Right cardiac atrium (tissue), 5 donors: ENCODE measurements around the gene PLA2G4A. TPM values are rescaled to one million over a fixed set of nuclear protein-coding genes. Genes with fewer than 3 reads are reported as not detected.
"Not testable (repeated sequence)": the region's sequence is repeated elsewhere in the genome, so short reads cannot be mapped to it uniquely, and the experiment has no call there.

Experiments
- ATAC-seq, 2 donors: fragments of 200-7000 bp; cut with Tn5 transposase; one replicate each; pipeline versions ENCODE4 v1.8.0 to v1.9.1; 2020; ENCODE audit warnings: moderate library complexity in 2 of 2, mild to moderate bottlenecking in 1 of 2
- DNase-seq, 3 donors: peaks; one replicate each; pipeline ENCODE4 v3.0.0-alpha.2; 2020
- H3K27ac ChIP-seq: one replicate; pipeline ENCODE4 v1.5.1; 2013; ENCODE audit warnings: mild to moderate bottlenecking, low read length, control low read depth, moderate library complexity
- H3K27me3 ChIP-seq: one replicate; pipeline ENCODE4 v1.6.1; 2013; ENCODE audit not compliant: control insufficient read depth, insufficient read depth
- H3K4me1 ChIP-seq: one replicate; pipeline ENCODE4 v1.6.1; 2013; ENCODE audit warnings: low read length; ENCODE audit not compliant: control insufficient read depth, insufficient read depth
- H3K4me3 ChIP-seq: one replicate; pipeline ENCODE4 v1.5.1; 2013; ENCODE audit warnings: low read length, control low read depth
- H3K9me3 ChIP-seq: one replicate; pipeline ENCODE4 v1.6.1; 2013; ENCODE audit warnings: low read length; ENCODE audit not compliant: control insufficient read depth
- WGBS: extraction: QIAGEN DNeasy Blood & Tissue Kit; methylation state at CpG from one replicate; pipeline ENCODE4 v1.1.7; 2013; 5-methylcytosine and 5-hydroxymethylcytosine counted together
- intact Hi-C, 4 donors: fragments of 100-400 bp; cut with DNase I; formaldehyde crosslinking; loops; one replicate each; pipeline versions ENCODE4 v1.11.0 to v1.14.0; 2022 to 2023
- polyA plus RNA-seq: library from polyadenylated mRNA; stranded (reverse); fragments of 200-250 nt; gene quantifications from one replicate; pipeline ENCODE4 v1.2.3, GENCODE V29; 2013
- total RNA-seq, 4 donors: library from RNA; stranded (reverse); fragmentation: NEBNext Ultra II Directional; extraction: Animal tissue kit (Norgen Biotek cat#: 25700); gene quantifications; one replicate each; pipeline ENCODE4 v1.2.1, GENCODE V29; 2021
- donor health status: healthy with polysubstance abuse.
- donor health status: DM: no; HTN: yes; CAD: no.
- donor health status: DM: no; HTN: no; CAD: no.
- donor health status: DM: no; HTN: yes; CAD: no; lungs with severe emphysema.
- donor health status: DM: yes; HTN: yes; CAD: no.

Gene PLA2G4A
- total and polyA plus RNA-seq, 5 donors = 3.2 to 8.4 (median 6.7) TPM

DNA sequence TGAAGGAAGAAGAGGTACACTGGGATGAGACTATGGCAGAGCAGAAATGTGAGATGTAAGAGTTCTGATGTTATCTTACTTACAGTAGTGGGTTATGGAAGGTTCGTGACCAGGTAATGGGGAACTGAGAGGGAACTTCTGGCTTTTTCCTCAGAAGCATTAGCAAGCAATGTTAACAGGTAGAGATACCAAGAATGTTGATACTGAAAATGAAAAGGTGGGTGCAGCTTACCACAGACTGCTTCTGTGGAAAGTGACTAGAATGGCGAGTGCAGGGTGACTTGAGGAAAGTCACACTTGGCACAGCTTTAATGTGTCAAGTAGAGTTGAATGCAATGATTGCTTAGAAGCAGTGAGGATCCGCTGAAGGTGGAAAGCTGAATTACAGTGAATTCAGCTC lies 70.8 kb downstream of the PLA2G4A start:
- DNase-seq = no peak
- H3K4me1 ChIP-seq = peaks cover 3% of the 10 kb centered on the region
- ATAC-seq = no peak
- WGBS = 76% methylated on average over 3 of the region's 3 CpGs
- intact Hi-C loops = no loop called here
- no peaks in the 10 kb centered on the region for H3K9me3 ChIP-seq
- H3K4me3 ChIP-seq = no peak overlapping the region
- H3K27ac ChIP-seq = no peak overlapping the region
- H3K27me3 ChIP-seq = no peaks in the 10 kb centered on the region

DNA sequence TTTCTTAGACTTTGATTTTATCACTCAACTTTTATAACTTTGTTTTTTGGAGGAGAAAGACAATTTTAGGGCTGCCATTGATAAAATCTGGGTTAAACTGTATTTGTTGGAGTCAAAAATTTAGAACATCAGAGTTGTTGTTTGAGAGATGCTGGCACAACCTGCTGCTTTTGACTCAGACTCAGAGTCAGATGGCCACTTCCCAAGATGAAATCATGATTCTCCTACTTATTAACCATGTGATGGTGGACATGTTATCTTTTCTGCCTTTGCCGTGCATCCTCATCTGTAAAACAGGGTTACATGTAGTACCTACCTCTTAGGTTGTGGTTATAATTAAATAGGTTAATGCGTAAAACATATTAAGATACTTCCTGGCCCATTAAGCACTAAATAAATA lies 71.2 kb downstream of the PLA2G4A start:
- H3K27ac ChIP-seq = no peak overlapping the region
- intact Hi-C loops = no loop called here
- no peaks in the 10 kb centered on the region for H3K27me3 ChIP-seq
- DNase-seq (no peak), ATAC-seq (peak; percentile 40 to 44)
- 71% methylated on average over 2 of the region's 2 CpGs for WGBS
- peaks cover 3% of the 10 kb centered on the region for H3K4me1 ChIP-seq
- no peaks in the 10 kb centered on the region for H3K9me3 ChIP-seq
- H3K4me3 ChIP-seq = no peak overlapping the region

DNA sequence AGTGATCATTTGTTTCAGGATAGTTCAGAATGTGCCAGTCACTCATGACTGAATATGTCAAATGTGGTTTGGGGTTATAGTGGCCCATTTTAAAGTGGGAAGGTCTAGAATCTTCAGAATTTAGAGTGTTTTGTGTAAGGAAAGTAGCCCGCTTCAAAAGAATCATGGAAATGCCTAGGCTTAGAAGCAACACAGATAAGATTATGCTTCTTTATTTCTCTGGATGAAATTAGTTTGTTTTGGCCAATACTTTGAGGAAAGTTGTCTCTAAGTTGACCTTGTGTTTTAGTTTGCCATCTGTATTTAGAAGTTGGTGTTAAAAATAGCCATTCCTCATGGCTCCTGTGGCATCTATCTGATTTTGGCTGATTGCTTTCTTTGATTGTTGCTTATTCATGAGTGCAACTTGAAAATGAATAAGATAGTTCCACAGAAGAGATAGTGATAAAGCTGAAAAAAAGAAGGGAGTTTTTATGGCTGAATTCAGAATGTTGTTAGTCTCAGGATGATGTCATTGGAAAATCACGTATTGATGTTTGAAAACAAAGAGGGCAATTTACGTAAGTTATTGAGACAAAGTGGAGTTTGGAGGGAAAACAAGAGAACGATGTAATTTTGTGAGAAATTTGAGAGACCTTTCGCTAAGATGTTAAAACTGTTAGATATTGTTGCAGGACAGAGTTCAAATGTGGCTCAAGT lies 71.9 kb downstream of the PLA2G4A start:
- WGBS = 49% methylated on average over 5 of the region's 5 CpGs
- Histone ChIP-seq H3K4me3 (no peak overlapping the region), H3K4me1 (peaks cover 3% of the 10 kb centered on the region), H3K27ac (no peak overlapping the region), H3K27me3 (no peaks in the 10 kb centered on the region), H3K9me3 (no peaks in the 10 kb centered on the region)
- no peak for DNase-seq
- intact Hi-C loops = no loop called here
- ATAC-seq = peak; percentile 53

DNA sequence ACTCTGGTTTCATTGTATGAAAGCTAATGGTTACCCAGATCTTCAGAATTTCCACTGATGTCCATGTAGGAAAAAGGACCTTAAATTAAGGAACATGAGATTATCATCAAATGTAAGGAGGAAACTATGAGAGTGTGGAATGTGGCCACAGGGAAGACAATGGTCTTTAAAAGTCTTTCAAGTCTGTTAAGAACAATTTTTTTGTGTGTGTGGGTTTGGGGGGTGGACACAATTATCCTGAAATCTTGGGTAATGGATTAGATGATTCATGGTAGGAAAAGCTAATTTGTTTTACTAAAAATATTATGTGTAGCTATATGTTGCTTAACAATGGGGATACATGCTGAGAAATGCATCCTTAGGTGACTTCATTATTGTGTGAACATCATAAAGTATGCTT lies 72.9 kb downstream of the PLA2G4A start:
- peaks cover 3% of the 10 kb centered on the region for H3K4me1 ChIP-seq
- no peak overlapping the region for H3K27ac ChIP-seq
- DNase-seq (no peak), ATAC-seq (no peak)
- H3K4me3 ChIP-seq = no peak overlapping the region
- no peaks in the 10 kb centered on the region for H3K27me3 ChIP-seq
- intact Hi-C loops = no loop called here
- no peaks in the 10 kb centered on the region for H3K9me3 ChIP-seq

DNA sequence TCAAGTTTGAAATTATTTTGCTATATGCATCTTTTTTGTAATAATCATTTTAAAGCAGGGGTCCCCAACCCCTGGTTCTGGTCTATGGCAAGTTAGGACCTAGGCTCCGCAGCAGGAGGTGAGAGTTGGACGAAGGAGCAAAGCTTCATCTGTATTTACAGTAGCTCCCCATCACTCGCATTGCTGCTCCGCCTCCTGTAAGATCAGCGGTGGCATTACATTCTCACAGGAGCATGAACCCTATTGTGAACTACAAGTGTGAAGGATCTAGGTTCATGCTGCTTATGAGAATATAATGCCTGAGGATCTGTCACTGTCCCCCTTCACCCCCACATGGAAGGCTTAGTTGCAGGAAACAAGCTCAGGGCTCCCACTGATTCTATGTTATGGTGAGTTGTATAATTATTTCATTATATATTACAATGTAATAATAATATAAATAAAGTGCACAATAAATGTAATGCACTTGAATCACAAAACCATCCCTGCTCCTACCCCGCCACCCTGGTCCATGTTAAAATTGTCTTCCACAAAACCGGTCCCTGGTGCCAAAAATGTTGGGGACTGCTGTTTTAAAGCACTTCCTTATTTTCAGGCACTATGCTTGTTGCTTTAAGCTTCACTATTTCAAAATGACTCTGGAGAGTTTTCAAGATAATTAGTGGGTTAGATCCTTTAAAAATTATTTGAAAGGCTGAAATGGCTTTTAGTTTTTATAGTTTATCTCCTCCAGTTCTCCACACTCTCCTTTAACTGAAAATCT lies 74.8 kb downstream of the PLA2G4A start:
- peaks cover 3% of the 10 kb centered on the region for H3K4me1 ChIP-seq
- H3K9me3 ChIP-seq = no peaks in the 10 kb centered on the region
- intact Hi-C loops = no loop called here
- WGBS = 81% methylated on average over 7 of the region's 7 CpGs
- DNase-seq (no peak), ATAC-seq (no peak)
- H3K4me3 ChIP-seq = no peak overlapping the region
- H3K27ac ChIP-seq = no peak overlapping the region
- H3K27me3 ChIP-seq = no peaks in the 10 kb centered on the region

DNA sequence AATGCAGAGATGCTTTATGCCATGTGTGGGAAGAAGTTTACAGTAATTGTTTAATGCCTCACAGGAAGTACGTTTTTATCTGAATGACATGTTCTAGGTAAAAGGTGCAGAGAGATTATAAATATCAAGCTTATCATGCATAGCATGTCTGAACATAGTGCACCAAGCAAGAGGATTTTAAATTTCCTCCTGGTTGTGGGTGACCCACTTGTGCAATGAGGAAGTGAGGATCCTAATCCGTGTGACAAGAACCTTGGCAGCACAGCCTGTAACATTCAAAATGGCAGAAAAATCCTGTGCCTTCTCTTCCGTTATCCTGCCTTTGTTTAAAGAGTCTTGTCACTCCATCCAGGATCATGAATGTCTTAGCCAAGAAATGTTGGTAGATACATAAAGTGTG lies 75.6 kb downstream of the PLA2G4A start:
- H3K4me3 ChIP-seq = no peak overlapping the region
- no peak overlapping the region for H3K27ac ChIP-seq
- no peak for DNase-seq
- H3K4me1 ChIP-seq = peaks cover under 1% of the 10 kb centered on the region
- ATAC-seq = peak in 1 of 2 donors; percentile 29
- H3K9me3 ChIP-seq = no peaks in the 10 kb centered on the region
- intact Hi-C loops = no loop called here
- no peaks in the 10 kb centered on the region for H3K27me3 ChIP-seq
- WGBS = 39% methylated on average over 3 of the region's 3 CpGs

DNA sequence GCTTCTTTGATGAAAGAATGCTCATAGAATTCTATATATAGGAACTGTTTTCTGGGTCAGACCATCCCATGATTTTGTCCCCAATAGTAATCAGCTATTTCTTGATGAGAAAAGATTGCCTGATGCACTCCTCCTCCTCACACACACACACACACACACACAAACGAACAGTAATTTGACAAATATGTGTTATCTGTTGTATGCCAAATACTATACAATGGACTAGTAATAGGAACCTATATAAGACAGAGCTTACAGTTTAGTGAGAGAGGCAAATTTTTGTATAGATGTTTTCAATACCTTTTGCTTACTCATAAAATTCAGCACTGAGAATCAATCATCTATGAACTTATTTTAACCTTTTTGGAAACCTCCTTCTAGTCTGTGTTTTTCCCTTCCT lies 76.8 kb downstream of the PLA2G4A start:
- intact Hi-C loops = no loop called here
- Histone ChIP-seq H3K9me3 (no peaks in the 10 kb centered on the region), H3K27ac (no peak overlapping the region), H3K27me3 (no peaks in the 10 kb centered on the region), H3K4me1 (no peaks in the 10 kb centered on the region), H3K4me3 (no peak overlapping the region)
- ATAC-seq = no peak
- no peak for DNase-seq
- WGBS = 67% methylated on average over 1 of the region's 1 CpG

- WGBS = 61% methylated on average over 4 of the region's 4 CpGs
- no peak overlapping the region for H3K4me3 ChIP-seq
- no peaks in the 10 kb centered on the region for H3K4me1 ChIP-seq
- H3K27ac ChIP-seq = no peak overlapping the region
- DNase-seq (no peak), ATAC-seq (no peak)
- H3K27me3 ChIP-seq = no peaks in the 10 kb centered on the region
- intact Hi-C loops = no loop called here
- H3K9me3 ChIP-seq = no peaks in the 10 kb centered on the region
Measured at GRCh38 chr1:186915555-186915954, 86.8 kb downstream of the PLA2G4A start.

GRCh38 chr1:186917106-186917786 lies 88.5 kb downstream of the PLA2G4A start:
- ATAC-seq, H3K27me3 ChIP-seq, H3K27ac ChIP-seq, H3K9me3 ChIP-seq, intact Hi-C loops, H3K4me3 ChIP-seq, H3K4me1 ChIP-seq: not testable (repeated sequence)
- 64% methylated on average over 14 of the region's 14 CpGs for WGBS
- peak in 1 of 3 donors; percentile 38 for DNase-seq

DNA sequence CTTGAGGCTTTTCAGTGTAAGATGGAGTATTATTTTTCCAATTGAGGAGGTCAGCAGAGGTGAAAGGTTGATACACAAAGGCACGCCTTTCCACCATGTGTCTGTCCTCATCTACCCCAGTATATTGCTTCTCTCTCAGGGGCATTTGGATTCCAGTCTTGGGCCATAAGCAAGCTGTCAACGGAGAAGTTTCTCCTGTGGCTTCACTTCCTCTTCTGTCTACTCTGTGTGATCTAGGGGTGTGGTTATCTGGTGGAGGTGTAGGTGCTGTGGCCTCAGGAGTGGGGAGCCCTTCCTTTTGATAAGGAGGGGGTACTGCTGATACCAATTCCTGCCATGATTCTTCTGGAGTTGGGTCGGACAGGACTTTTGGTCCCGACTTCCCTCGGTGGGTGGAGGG lies 92.6 kb downstream of the PLA2G4A start:
- WGBS = 92% methylated on average over 5 of the region's 5 CpGs
- H3K4me1 ChIP-seq, ATAC-seq, H3K27me3 ChIP-seq, intact Hi-C loops, H3K27ac ChIP-seq, DNase-seq, H3K9me3 ChIP-seq, H3K4me3 ChIP-seq: not testable (repeated sequence)

DNA sequence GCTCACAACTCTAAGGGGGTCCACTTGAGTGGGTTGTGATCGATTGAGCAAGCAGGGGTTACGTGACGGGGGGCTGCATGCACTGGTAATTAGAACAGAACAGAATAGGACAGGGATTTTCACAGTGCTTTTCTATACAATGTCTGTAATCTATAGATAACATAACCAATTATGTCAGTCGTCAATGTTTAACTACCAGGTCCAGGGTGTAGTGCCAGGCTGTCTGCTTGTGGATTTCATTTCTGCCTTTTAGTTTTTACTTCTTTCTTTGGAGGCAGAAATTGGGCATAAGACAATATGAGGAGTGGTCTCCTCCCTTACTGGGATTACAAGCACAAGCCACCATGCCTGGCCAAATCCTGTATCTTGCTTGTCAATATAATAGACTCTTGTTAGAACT lies 94.1 kb downstream of the PLA2G4A start:
- H3K9me3 ChIP-seq, H3K27me3 ChIP-seq, H3K27ac ChIP-seq, ATAC-seq, H3K4me3 ChIP-seq, DNase-seq, H3K4me1 ChIP-seq, intact Hi-C loops: not testable (repeated sequence)
- 65% methylated on average over 4 of the region's 4 CpGs for WGBS
